Panc1 (cell line): ENCODE data around the gene EXOC3L1. TPM values are rescaled to one million over a fixed set of nuclear protein-coding genes. Genes with fewer than 3 reads are reported as not detected.

Experiments
- ATAC-seq: fragments of 200-7000 bp; cut with Tn5 transposase; 2 replicates; pipeline ENCODE4 v1.9.1; 2020; ENCODE audit warnings: mild to moderate bottlenecking, moderate library complexity
- BruUV-seq: library from RNA; stranded (reverse); fragments of 400-500 nt; replicated peaks from 2 replicates; lab custom pipeline; 2021; lab: Mats Ljungman, UMichigan
- CTCF ChIA-PET: fragments of 300-600 bp; sonication (Branson Sonifier 250); formaldehyde crosslinking; loops from one replicate; lab custom pipeline; 2022; ENCODE audit warnings: antibody characterized with exemption; lab: Charles Lee
- POLR2A ChIA-PET: fragments of 300-600 bp; sonication (Branson Sonifier 250); formaldehyde crosslinking; loops from one replicate; lab custom pipeline; 2022; ENCODE audit warnings: antibody characterized with exemption; lab: Charles Lee
- DNase-seq: peaks from one replicate; pipeline ENCODE4 v3.0.0-alpha.2; 2010; ENCODE audit warnings: low read depth, low spot score
- H3K27ac ChIP-seq: 2 replicates; pipeline ENCODE4 v1.5.1; 2011; ENCODE audit warnings: mild to moderate bottlenecking, low read length, inconsistent platforms
- H3K27me3 ChIP-seq: fragments of 200-500 bp; sonication (Bioruptor generic); 2 replicates; pipeline ENCODE4 v1.6.0; 2014; ENCODE audit warnings: low read length, inconsistent platforms; ENCODE audit not compliant: control insufficient read depth, insufficient read depth
- H3K36me3 ChIP-seq: fragments of 200-500 bp; sonication (Bioruptor generic); 2 replicates; pipeline ENCODE4 v1.5.1; 2014; ENCODE audit warnings: inconsistent platforms, mild to moderate bottlenecking, low read length, moderate library complexity; ENCODE audit not compliant: control insufficient read depth, insufficient read depth
- H3K4me1 ChIP-seq: 2 replicates; pipeline ENCODE4 v1.5.1; 2011; ENCODE audit warnings: inconsistent platforms, mild to moderate bottlenecking, low read length, moderate library complexity; ENCODE audit not compliant: control insufficient read depth, insufficient read depth
- H3K4me3 ChIP-seq, 2 experiments: 2 replicates each; pipeline ENCODE4 v1.5.1; 2011 to 2012; ENCODE audit warnings: low read depth in 2 of 2, low read length in 2 of 2, mild to moderate bottlenecking in 2 of 2, inconsistent platforms in 1 of 2, moderate library complexity in 1 of 2
- H3K9me3 ChIP-seq: fragments of 200-500 bp; sonication (Bioruptor generic); 2 replicates; pipeline ENCODE4 v1.5.1; 2014; ENCODE audit warnings: low read depth, mild to moderate bottlenecking, inconsistent platforms, low read length, moderate library complexity; ENCODE audit not compliant: control insufficient read depth, insufficient read depth
- POLR2AphosphoS5 ChIP-seq: IDR thresholded peaks from 2 replicates; pipeline ENCODE4 v1.6.1; 2012; ENCODE audit warnings: mild to moderate bottlenecking, low read depth, low read length, moderate library complexity
- SIN3A ChIP-seq: IDR thresholded peaks from 2 replicates; pipeline ENCODE4 v1.6.1; 2012; ENCODE audit warnings: low read depth, mild to moderate bottlenecking, low read length, moderate library complexity, borderline replicate concordance; ENCODE audit not compliant: insufficient read depth
- TCF7L2 ChIP-seq: IDR thresholded peaks from 2 replicates; pipeline ENCODE4 v1.6.1; 2011; ENCODE audit warnings: mild to moderate bottlenecking, low read depth, low read length, inconsistent platforms
- in situ Hi-C: cut with HindIII; loops from 2 replicates; pipeline ENCODE4 v1.10.0; 2016; ENCODE audit warnings: low sequenced_read_pairs, low pct_unique_long_range_greater_than_20kb
- intact Hi-C: fragments of 100-400 bp; cut with micrococcal nuclease; formaldehyde crosslinking; loops from one replicate; pipeline ENCODE4 v1.10.0; 2022; ENCODE audit not compliant: unreplicated experiment
- total RNA-seq: library from RNA; stranded (reverse); gene quantifications from one replicate; pipeline ENCODE4 v1.2.1, GENCODE V29; 2021; ENCODE audit not compliant: unreplicated experiment
- TF ChIP-seq, protein P1 (sequence below), 2 experiments: IDR thresholded peaks; 2 replicates each; pipeline ENCODE4 v1.6.1; 2011 to 2012; ENCODE audit warnings: low read depth in 2 of 2, control low read depth in 1 of 2, low read length in 1 of 2, mild to moderate bottlenecking in 1 of 2, moderate library complexity in 1 of 2; ENCODE audit not compliant: insufficient read depth in 1 of 2
- TF ChIP-seq, protein P2 (sequence below): fragments of 450-650 bp; IDR thresholded peaks from 2 replicates; pipeline ENCODE4 v1.5.1; 2017; ENCODE audit warnings: mild to moderate bottlenecking

The EXOC3L1 gene
- total RNA-seq, 1 experiment from 2014 or later = 0.41 TPM

- no peak overlapping the region for H3K4me3 ChIP-seq
- TF ChIP-seq TCF7L2 = no peak
- TF ChIP-seq, protein P1, sequence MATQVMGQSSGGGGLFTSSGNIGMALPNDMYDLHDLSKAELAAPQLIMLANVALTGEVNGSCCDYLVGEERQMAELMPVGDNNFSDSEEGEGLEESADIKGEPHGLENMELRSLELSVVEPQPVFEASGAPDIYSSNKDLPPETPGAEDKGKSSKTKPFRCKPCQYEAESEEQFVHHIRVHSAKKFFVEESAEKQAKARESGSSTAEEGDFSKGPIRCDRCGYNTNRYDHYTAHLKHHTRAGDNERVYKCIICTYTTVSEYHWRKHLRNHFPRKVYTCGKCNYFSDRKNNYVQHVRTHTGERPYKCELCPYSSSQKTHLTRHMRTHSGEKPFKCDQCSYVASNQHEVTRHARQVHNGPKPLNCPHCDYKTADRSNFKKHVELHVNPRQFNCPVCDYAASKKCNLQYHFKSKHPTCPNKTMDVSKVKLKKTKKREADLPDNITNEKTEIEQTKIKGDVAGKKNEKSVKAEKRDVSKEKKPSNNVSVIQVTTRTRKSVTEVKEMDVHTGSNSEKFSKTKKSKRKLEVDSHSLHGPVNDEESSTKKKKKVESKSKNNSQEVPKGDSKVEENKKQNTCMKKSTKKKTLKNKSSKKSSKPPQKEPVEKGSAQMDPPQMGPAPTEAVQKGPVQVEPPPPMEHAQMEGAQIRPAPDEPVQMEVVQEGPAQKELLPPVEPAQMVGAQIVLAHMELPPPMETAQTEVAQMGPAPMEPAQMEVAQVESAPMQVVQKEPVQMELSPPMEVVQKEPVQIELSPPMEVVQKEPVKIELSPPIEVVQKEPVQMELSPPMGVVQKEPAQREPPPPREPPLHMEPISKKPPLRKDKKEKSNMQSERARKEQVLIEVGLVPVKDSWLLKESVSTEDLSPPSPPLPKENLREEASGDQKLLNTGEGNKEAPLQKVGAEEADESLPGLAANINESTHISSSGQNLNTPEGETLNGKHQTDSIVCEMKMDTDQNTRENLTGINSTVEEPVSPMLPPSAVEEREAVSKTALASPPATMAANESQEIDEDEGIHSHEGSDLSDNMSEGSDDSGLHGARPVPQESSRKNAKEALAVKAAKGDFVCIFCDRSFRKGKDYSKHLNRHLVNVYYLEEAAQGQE (IDR thresholded peaks at IDR 0.05; ENCODE audit: insufficient read depth in 1 of 2, low read depth in 2 of 2, low read length in 1 of 2) = no peak
- TF ChIP-seq, protein P2, sequence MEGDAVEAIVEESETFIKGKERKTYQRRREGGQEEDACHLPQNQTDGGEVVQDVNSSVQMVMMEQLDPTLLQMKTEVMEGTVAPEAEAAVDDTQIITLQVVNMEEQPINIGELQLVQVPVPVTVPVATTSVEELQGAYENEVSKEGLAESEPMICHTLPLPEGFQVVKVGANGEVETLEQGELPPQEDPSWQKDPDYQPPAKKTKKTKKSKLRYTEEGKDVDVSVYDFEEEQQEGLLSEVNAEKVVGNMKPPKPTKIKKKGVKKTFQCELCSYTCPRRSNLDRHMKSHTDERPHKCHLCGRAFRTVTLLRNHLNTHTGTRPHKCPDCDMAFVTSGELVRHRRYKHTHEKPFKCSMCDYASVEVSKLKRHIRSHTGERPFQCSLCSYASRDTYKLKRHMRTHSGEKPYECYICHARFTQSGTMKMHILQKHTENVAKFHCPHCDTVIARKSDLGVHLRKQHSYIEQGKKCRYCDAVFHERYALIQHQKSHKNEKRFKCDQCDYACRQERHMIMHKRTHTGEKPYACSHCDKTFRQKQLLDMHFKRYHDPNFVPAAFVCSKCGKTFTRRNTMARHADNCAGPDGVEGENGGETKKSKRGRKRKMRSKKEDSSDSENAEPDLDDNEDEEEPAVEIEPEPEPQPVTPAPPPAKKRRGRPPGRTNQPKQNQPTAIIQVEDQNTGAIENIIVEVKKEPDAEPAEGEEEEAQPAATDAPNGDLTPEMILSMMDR = no peak
- TF ChIP-seq SIN3A = no peak
- no peak for TF ChIP-seq POLR2AphosphoS5
- H3K27ac ChIP-seq = no peak overlapping the region
- ChIA-PET CTCF (interaction anchor here (0.6 kb wide), 1 partner anchor 331 kb away, joined by 13 read pairs; no protein-coding TSS in a partner anchor), POLR2A (no interaction called here)
- DNase-seq (no peak), ATAC-seq (no peak)
- H3K4me1 ChIP-seq = peaks cover 18% of the 10 kb centered on the region
- no TSS peak for BruUV-seq
- H3K9me3 ChIP-seq = no peaks in the 10 kb centered on the region
- intact Hi-C loops = no loop called here
- no peaks in the 10 kb centered on the region for H3K36me3 ChIP-seq
- no peaks in the 10 kb centered on the region for H3K27me3 ChIP-seq
- in situ Hi-C loops = no loop called here
Observed at GRCh38 chr16:67206129-67206837, 16.3 kb upstream of the EXOC3L1 start.

DNA sequence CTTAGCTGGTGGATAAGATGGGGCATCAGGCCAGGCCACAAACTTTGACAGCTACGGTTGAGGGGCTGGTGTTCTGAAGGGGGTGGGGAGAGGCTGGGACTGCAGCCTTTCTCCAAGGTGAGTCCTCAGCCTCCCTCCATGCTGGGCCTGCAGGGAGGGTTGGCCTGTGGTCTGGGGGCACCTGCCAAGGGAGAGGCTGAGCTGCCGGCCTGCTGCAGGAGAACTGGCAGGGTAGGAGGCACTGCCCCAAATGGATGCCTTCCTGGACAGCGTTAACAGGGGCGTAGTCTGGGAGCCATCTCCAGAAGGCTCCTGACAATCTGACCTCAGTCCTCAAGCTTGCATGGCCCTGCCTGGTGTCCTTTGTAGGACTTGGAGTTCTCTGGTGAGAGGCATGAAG lies 14.1 kb upstream of the EXOC3L1 start:
- ChIA-PET CTCF (no interaction called here), POLR2A (interaction anchor here (0.6 kb wide), 1 partner anchor 228 kb away, joined by 11 read pairs; no protein-coding TSS in a partner anchor)
- in situ Hi-C loops = no loop called here
- H3K27me3 ChIP-seq = no peaks in the 10 kb centered on the region
- TF ChIP-seq, protein P1 (IDR thresholded peaks at IDR 0.05; ENCODE audit: insufficient read depth in 1 of 2, low read depth in 2 of 2, low read length in 1 of 2) = no peak
- no peak for TF ChIP-seq SIN3A
- TF ChIP-seq POLR2AphosphoS5 = no peak
- TF ChIP-seq, protein P2 = no peak
- TF ChIP-seq TCF7L2 = no peak
- no peak overlapping the region for H3K4me3 ChIP-seq
- no peak overlapping the region for H3K27ac ChIP-seq
- intact Hi-C loops = no loop called here
- ATAC-seq (no peak), DNase-seq (no peak)
- H3K36me3 ChIP-seq = no peaks in the 10 kb centered on the region; the same call in 1 of the 2 replicates
- H3K9me3 ChIP-seq = no peaks in the 10 kb centered on the region
- peaks cover 18% of the 10 kb centered on the region for H3K4me1 ChIP-seq
- BruUV-seq = no TSS peak
